GM21825 (cell line): ENCODE measurements around the gene FREM1.

Source experiments
- ATAC-seq: cut with Tn5 transposase; IDR thresholded peaks from one replicate; pipeline ENCODE4 v1.9.1; 2021; ENCODE audit warnings: mild to moderate bottlenecking, moderate library complexity; ENCODE audit not compliant: unreplicated experiment

The FREM1 gene

GRCh38 chr9:14882090-14882489, 28.1 kb downstream of the FREM1 start:
- ATAC-seq: no peak

GRCh38 chr9:14881006-14881405, 29.2 kb downstream of the FREM1 start:
- ATAC-seq: no peak

GRCh38 chr9:14870090-14870489, 40.1 kb downstream of the FREM1 start:
- no peak for ATAC-seq

GRCh38 chr9:14869671-14870070, 40.6 kb downstream of the FREM1 start:
- no peak for ATAC-seq

GRCh38 chr9:14868772-14869583, 41.2 kb downstream of the FREM1 start:
- no peak for ATAC-seq

GRCh38 chr9:14868418-14868771, 41.8 kb downstream of the FREM1 start:
- no peak for ATAC-seq

- ATAC-seq: no peak
Observed at GRCh38 chr9:14866200-14866749, 44.0 kb downstream of the FREM1 start.

GRCh38 chr9:14864309-14864708, 45.9 kb downstream of the FREM1 start:
- ATAC-seq: no peak

- no peak for ATAC-seq
Observed at GRCh38 chr9:14863402-14863801, 46.8 kb downstream of the FREM1 start.

- ATAC-seq: no peak
Observed at GRCh38 chr9:14857449-14858305, 52.6 kb downstream of the FREM1 start.

GRCh38 chr9:14849851-14850250, 60.4 kb downstream of the FREM1 start:
- no peak for ATAC-seq

GRCh38 chr9:14849296-14849695, 60.9 kb downstream of the FREM1 start:
- no peak for ATAC-seq

- peak; percentile 97 for ATAC-seq
Observed at GRCh38 chr9:14846871-14847311, 63.3 kb downstream of the FREM1 start.

- no peak for ATAC-seq
Observed at GRCh38 chr9:14843163-14843562, 67.1 kb downstream of the FREM1 start.

- no peak for ATAC-seq
Observed at GRCh38 chr9:14842269-14842668, 68.0 kb downstream of the FREM1 start.

GRCh38 chr9:14838701-14839100, 71.5 kb downstream of the FREM1 start:
- ATAC-seq: no peak

GRCh38 chr9:14836885-14837284, 73.3 kb downstream of the FREM1 start:
- no peak for ATAC-seq

- ATAC-seq: no peak
Observed at GRCh38 chr9:14831661-14832060, 78.6 kb downstream of the FREM1 start.

- no peak for ATAC-seq
Observed at GRCh38 chr9:14831074-14831473, 79.2 kb downstream of the FREM1 start.

- no peak for ATAC-seq
Observed at GRCh38 chr9:14830057-14830456, 80.2 kb downstream of the FREM1 start.

GRCh38 chr9:14829204-14829603, 81.0 kb downstream of the FREM1 start:
- no peak for ATAC-seq

GRCh38 chr9:14827805-14828204, 82.4 kb downstream of the FREM1 start:
- ATAC-seq: no peak
